CD14-positive monocyte (primary cell): ENCODE data around the gene GMDS. TPM values are rescaled to one million over a fixed set of nuclear protein-coding genes. Genes with fewer than 3 reads are reported as not detected.

Experiments
- DNase-seq, 3 donors: peaks; one replicate each; pipeline ENCODE4 v3.0.0-alpha.2; 2011 to 2022
- H2AFZ ChIP-seq: 2 replicates; pipeline ENCODE4 v1.6.0; 2012; ENCODE audit warnings: mild to moderate bottlenecking, low read depth, low read length, inconsistent platforms; ENCODE audit not compliant: insufficient read depth, poor library complexity, severe bottlenecking
- H3K27ac ChIP-seq, 2 donors: 1 replicate in 1 of 2; 2 replicates in 1 of 2; pipeline ENCODE4 v1.5.1; 2012 to 2013; ENCODE audit warnings: low read length in 2 of 2, control low read depth in 1 of 2, inconsistent platforms in 1 of 2, low read depth in 1 of 2, mild to moderate bottlenecking in 1 of 2
- H3K27me3 ChIP-seq, 2 donors: one replicate each; pipeline versions ENCODE4 v1.6.0 to v1.6.1; 2011 to 2013; ENCODE audit warnings: low read length in 2 of 2; ENCODE audit not compliant: control insufficient read depth in 2 of 2, insufficient read depth in 2 of 2
- H3K36me3 ChIP-seq, 2 donors: replicated peaks in 1 of 2; 1 replicate in 1 of 2; 2 replicates in 1 of 2; pipeline versions ENCODE4 v1.5.1 to v1.6.1; 2012 to 2013; ENCODE audit warnings: low read length in 2 of 2, control low read depth in 1 of 2, inconsistent platforms in 1 of 2, mild to moderate bottlenecking in 1 of 2; ENCODE audit not compliant: insufficient read depth in 2 of 2, control insufficient read depth in 1 of 2
- H3K4me1 ChIP-seq, 2 donors: 1 replicate in 1 of 2; 2 replicates in 1 of 2; pipeline versions ENCODE4 v1.5.1 to v1.6.1; 2012 to 2013; ENCODE audit warnings: low read length in 2 of 2, control low read depth in 1 of 2, inconsistent platforms in 1 of 2, mild to moderate bottlenecking in 1 of 2, moderate library complexity in 1 of 2; ENCODE audit not compliant: insufficient read depth in 2 of 2, control insufficient read depth in 1 of 2
- H3K4me2 ChIP-seq: replicated peaks from 2 replicates; pipeline ENCODE3; 2012; ENCODE audit warnings: low read length, moderate library complexity, mild to moderate bottlenecking; ENCODE audit not compliant: poor library complexity, severe bottlenecking; ENCODE audit errors: extremely low read depth
- H3K4me3 ChIP-seq, 3 experiments: fragments of 200-600 bp in 1 of 3; sonication (generic) in 1 of 3; replicated peaks in 1 of 3; 1 replicate in 2 of 3; 2 replicates in 1 of 3; pipeline ENCODE4 v1.5.1; 2011 to 2013; ENCODE audit warnings: low read length in 3 of 3, mild to moderate bottlenecking in 3 of 3, control low read depth in 2 of 3, low read depth in 2 of 3, inconsistent platforms in 1 of 3, moderate library complexity in 1 of 3
- H3K79me2 ChIP-seq: 2 replicates; pipeline ENCODE4 v1.6.0; 2012; ENCODE audit warnings: mild to moderate bottlenecking, control low read depth, inconsistent platforms, low read length, moderate library complexity; ENCODE audit not compliant: insufficient read depth
- H3K9ac ChIP-seq: 2 replicates; pipeline ENCODE4 v1.6.0; 2017; ENCODE audit warnings: low read length, mild to moderate bottlenecking; ENCODE audit not compliant: insufficient read depth, poor library complexity, severe bottlenecking
- H3K9me3 ChIP-seq, 2 donors: replicated peaks in 1 of 2; 1 replicate in 1 of 2; 2 replicates in 1 of 2; pipeline versions ENCODE4 v1.5.1 to v1.6.1; 2012 to 2013; ENCODE audit warnings: low read length in 2 of 2, control low read depth in 1 of 2; ENCODE audit not compliant: control insufficient read depth in 1 of 2, insufficient read depth in 1 of 2
- H4K20me1 ChIP-seq: 2 replicates; pipeline ENCODE4 v1.6.0; 2012; ENCODE audit warnings: mild to moderate bottlenecking, low read length, control low read depth, moderate library complexity; ENCODE audit not compliant: insufficient read depth
- H3K27ac Mint-ChIP-seq, 7 donors: one replicate each; pipeline ENCODE4 v1.8.0; 2020; ENCODE audit warnings: mild to moderate bottlenecking in 7 of 7, mixed read lengths in 7 of 7, moderate library complexity in 6 of 7, inconsistent platforms in 2 of 7
- H3K27me3 Mint-ChIP-seq, 3 donors: one replicate each; pipeline ENCODE4 v1.8.0; 2021 to 2022; ENCODE audit warnings: low read depth in 3 of 3, mild to moderate bottlenecking in 3 of 3, mixed read lengths in 3 of 3, moderate library complexity in 3 of 3, inconsistent platforms in 1 of 3
- H3K36me3 Mint-ChIP-seq, 2 donors: one replicate each; pipeline ENCODE4 v1.8.0; 2020; ENCODE audit warnings: mixed read lengths in 2 of 2, inconsistent platforms in 1 of 2, mild to moderate bottlenecking in 1 of 2
- H3K4me1 Mint-ChIP-seq: one replicate; pipeline ENCODE4 v1.8.0; 2020; ENCODE audit warnings: mild to moderate bottlenecking, mixed read lengths
- H3K4me3 Mint-ChIP-seq, 2 donors: one replicate each; pipeline ENCODE4 v1.8.0; 2020; ENCODE audit warnings: mild to moderate bottlenecking in 2 of 2, mixed read lengths in 2 of 2, moderate library complexity in 1 of 2
- H3K9me3 Mint-ChIP-seq, 7 donors: one replicate each; pipeline ENCODE4 v1.8.0; 2020 to 2022; ENCODE audit warnings: mixed read lengths in 7 of 7, mild to moderate bottlenecking in 6 of 7, moderate library complexity in 6 of 7, inconsistent platforms in 2 of 7
- CTCF ChIP-seq: fragments of 200-600 bp; IDR thresholded peaks from one replicate; pipeline ENCODE4 v1.8.0; 2022; ENCODE audit warnings: antibody characterized with exemption, mild to moderate bottlenecking
- WGBS: methylation state at CpG from one replicate; pipeline ENCODE4 v1.1.5; 2013; ENCODE audit warnings: missing lambda C conversion rate; ENCODE audit not compliant: insufficient coverage; 5-methylcytosine and 5-hydroxymethylcytosine counted together
- intact Hi-C, 2 donors: fragments of 100-400 bp; cut with micrococcal nuclease; formaldehyde crosslinking; loops; one replicate each; pipeline versions ENCODE4 v1.15.0 to v1.15.1; 2023
- polyA plus RNA-seq, 3 donors: library from polyadenylated mRNA; depleted of rRNA in 1 of 3; unstranded in 2 of 3; stranded (reverse) in 1 of 3; fragments of 300-500 nt in 2 of 3; fragments of >200 nt in 1 of 3; fragmentation: Illumina TruSeq in 2 of 3; gene quantifications; 1 replicate in 2 of 3; 2 replicates in 1 of 3; pipeline ENCODE4 v1.2.3, GENCODE V29; 2012 to 2021

Gene GMDS
- polyA plus RNA-seq, 3 donors = 10.5 to 19.9 (median 17.6) TPM

- Mint-ChIP-seq H3K4me1 (peaks cover 7% of the 10 kb centered on the region), H3K27me3 (peaks cover 0 to 2% (median 0%) of the 10 kb centered on the region in 3 donors), H3K27ac (no peak overlapping the region), H3K4me3 (no peak overlapping the region), H3K9me3 (peaks cover 0 to 2% (median 0%) of the 10 kb centered on the region in 7 donors), H3K36me3 (peaks cover 5 to 12% of the 10 kb centered on the region in 2 donors)
- no peak overlapping the region for H3K4me3 ChIP-seq
- peaks cover under 1% of the 10 kb centered on the region in 2 donors for H3K4me1 ChIP-seq
- no peak overlapping the region for H3K27ac ChIP-seq
- H3K36me3 ChIP-seq = no peaks in the 10 kb centered on the region
- H2AFZ ChIP-seq = no peak overlapping the region
- H4K20me1 ChIP-seq = no peaks in the 10 kb centered on the region
- H3K9me3 ChIP-seq = no peaks in the 10 kb centered on the region
- H3K79me2 ChIP-seq = no peaks in the 10 kb centered on the region
- intact Hi-C loops = no loop called here
- TF ChIP-seq CTCF = no peak
- DNase-seq = no peak
- H3K9ac ChIP-seq = no peak overlapping the region
- no CpG with 5 or more reads among the region's 1 CpG for WGBS
- H3K4me2 ChIP-seq = no peak overlapping the region
- H3K27me3 ChIP-seq = no peaks in the 10 kb centered on the region
Measured at GRCh38 chr6:1906014-1906413, 339.4 kb downstream of the GMDS start.

GRCh38 chr6:1904898-1905297 lies 340.5 kb downstream of the GMDS start:
- H3K4me1 Mint-ChIP-seq = peaks cover 2% of the 10 kb centered on the region
- Histone ChIP-seq H3K4me3 (no peak overlapping the region), H3K4me1 (no peaks in the 10 kb centered on the region), H3K36me3 (no peaks in the 10 kb centered on the region), H2AFZ (no peak overlapping the region), H3K9me3 (no peaks in the 10 kb centered on the region), H4K20me1 (no peaks in the 10 kb centered on the region), H3K27me3 (no peaks in the 10 kb centered on the region), H3K79me2 (no peaks in the 10 kb centered on the region), H3K27ac (no peak overlapping the region), H3K4me2 (no peak overlapping the region), H3K9ac (no peak overlapping the region)
- H3K27ac Mint-ChIP-seq = no peak overlapping the region
- intact Hi-C loops = no loop called here
- peaks cover 0 to 2% (median 0%) of the 10 kb centered on the region in 3 donors for H3K27me3 Mint-ChIP-seq
- H3K4me3 Mint-ChIP-seq = no peak overlapping the region
- 85% methylated on average over 6 of the region's 6 CpGs for WGBS
- peaks cover 0 to 2% (median 0%) of the 10 kb centered on the region in 7 donors for H3K9me3 Mint-ChIP-seq
- peaks cover 5 to 12% of the 10 kb centered on the region in 2 donors for H3K36me3 Mint-ChIP-seq
- DNase-seq = no peak
- TF ChIP-seq CTCF = no peak
